ENCODE data around the gene ADIRF. TPM values are rescaled to one million over a fixed set of nuclear protein-coding genes. Genes with fewer than 3 reads are reported as not detected.
"Not testable (repeated sequence)": the region's sequence is repeated elsewhere in the genome, so short reads cannot be mapped to it uniquely, and the experiment has no call there.

The ADIRF gene
- total and polyA plus RNA-seq, 5 donors = 69.0 to 215 (median 79.3) TPM

DNA sequence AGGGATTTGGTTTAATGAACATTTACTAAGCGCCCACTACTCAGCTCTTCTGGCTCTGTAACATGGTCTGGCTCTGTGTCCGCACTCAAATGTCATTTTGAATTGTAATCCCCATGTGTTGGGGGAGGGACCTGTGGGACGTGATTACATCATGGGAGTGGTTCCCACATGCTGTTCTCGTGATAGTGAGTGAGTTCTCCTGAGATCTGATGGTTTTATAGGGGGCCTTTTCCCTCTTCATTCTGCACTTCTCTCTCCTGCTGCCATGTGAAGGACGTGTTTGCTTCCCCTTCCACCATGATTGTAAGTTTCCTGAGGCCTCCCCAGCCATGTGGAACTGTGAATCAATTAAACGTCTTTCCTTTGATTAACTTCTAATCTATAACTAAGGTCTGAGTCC is 12.7 kb downstream of the ADIRF start:
- H3K4me1 ChIP-seq (ENCODE audit: control insufficient read depth, insufficient read depth, low read length); H3K27me3 ChIP-seq (ENCODE audit: control insufficient read depth, insufficient read depth); H3K9me3 ChIP-seq (ENCODE audit: control insufficient read depth, low read length); H3K4me3 ChIP-seq (ENCODE audit: low read length); H3K27ac ChIP-seq (ENCODE audit: low read length); intact Hi-C loops (cut with DNase I): not testable (repeated sequence)
- 62% methylated on average over 6 of the region's 6 CpGs for WGBS
- peak; percentile 29 to 55 for ATAC-seq
- DNase-seq = peak in 1 of 3 donors; percentile 25

DNA sequence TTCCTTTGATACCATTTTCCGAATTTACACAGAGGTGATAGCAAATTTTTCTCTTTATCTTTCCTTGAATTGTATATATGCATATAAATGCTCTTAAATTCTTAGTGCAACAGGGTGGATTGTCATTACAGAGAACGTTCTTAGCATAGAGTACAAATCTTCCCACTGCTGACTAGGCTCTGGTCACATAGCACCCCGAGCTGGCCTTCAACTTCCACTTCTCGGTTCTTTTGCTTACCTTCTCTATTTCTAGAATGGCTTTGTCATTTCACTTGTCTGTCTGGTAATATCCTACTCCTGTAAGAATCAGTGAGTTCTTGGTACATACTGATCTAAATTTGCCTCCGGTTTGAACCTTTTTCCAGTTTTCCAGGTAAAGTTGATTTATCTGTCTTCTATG is 13.4 kb downstream of the ADIRF start:
- ATAC-seq (no peak), DNase-seq (no peak)
- peaks cover 4% of the 10 kb centered on the region for H3K4me1 ChIP-seq (ENCODE audit: control insufficient read depth, insufficient read depth, low read length)
- intact Hi-C loops (cut with DNase I) = no loop called here
- WGBS = 93% methylated on average over 5 of the region's 5 CpGs
- H3K9me3 ChIP-seq (ENCODE audit: control insufficient read depth, low read length) = no peaks in the 10 kb centered on the region
- no peak overlapping the region for H3K27ac ChIP-seq (ENCODE audit: low read length)
- H3K4me3 ChIP-seq (ENCODE audit: low read length) = no peak overlapping the region
- H3K27me3 ChIP-seq (ENCODE audit: control insufficient read depth, insufficient read depth) = no peaks in the 10 kb centered on the region

DNA sequence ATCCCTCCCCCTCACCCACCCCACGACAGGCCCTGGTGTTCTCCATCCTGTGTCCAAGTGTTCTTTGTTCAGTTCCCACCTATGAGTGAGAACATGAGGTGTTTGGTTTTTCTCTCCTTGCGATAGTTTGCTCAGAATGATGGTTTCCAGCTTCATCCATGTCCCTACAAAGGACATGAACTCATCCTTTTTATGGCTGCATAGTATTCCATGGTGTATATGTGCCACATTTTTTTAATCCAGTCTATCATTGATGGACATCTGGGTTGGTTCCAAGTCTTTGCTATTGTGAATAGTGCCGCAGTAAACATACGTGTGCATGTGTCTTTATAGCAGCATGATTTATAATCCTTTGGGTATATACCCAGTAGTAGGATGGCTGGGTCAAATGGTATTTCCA is 16.2 kb downstream of the ADIRF start:
- H3K4me3 ChIP-seq (ENCODE audit: low read length); intact Hi-C loops (cut with DNase I); H3K27ac ChIP-seq (ENCODE audit: low read length); H3K4me1 ChIP-seq (ENCODE audit: control insufficient read depth, insufficient read depth, low read length); H3K9me3 ChIP-seq (ENCODE audit: control insufficient read depth, low read length); H3K27me3 ChIP-seq (ENCODE audit: control insufficient read depth, insufficient read depth); ATAC-seq; DNase-seq: not testable (repeated sequence)
- 95% methylated on average over 4 of the region's 4 CpGs for WGBS

DNA sequence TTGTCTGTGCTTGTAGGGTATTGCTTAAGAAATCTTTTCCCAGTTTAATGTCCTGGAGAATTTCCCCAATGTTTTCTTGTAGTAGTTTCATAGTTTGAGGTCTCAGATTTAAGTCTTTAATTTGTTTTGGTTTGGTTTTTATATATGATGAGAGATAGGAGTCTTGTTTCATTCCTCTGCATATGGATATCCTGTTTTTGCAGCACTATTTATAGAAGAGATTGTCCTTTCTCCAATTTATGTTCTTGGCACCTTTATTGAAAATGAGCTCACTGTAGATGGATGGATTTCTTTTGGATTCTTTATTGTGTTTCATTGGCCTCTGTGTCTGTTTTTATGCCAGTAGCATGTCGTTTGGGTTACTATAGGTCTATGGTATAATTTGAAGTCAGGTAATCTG is 20.2 kb downstream of the ADIRF start:
- WGBS = 42% methylated on average over 1 of the region's 1 CpG
- intact Hi-C loops (cut with DNase I) = no loop called here
- no peak overlapping the region for H3K27ac ChIP-seq (ENCODE audit: low read length)
- H3K4me1 ChIP-seq (ENCODE audit: control insufficient read depth, insufficient read depth, low read length) = no peaks in the 10 kb centered on the region
- no peak overlapping the region for H3K4me3 ChIP-seq (ENCODE audit: low read length)
- DNase-seq = no peak
- no peaks in the 10 kb centered on the region for H3K9me3 ChIP-seq (ENCODE audit: control insufficient read depth, low read length)
- no peaks in the 10 kb centered on the region for H3K27me3 ChIP-seq (ENCODE audit: control insufficient read depth, insufficient read depth)
- ATAC-seq = no peak

DNA sequence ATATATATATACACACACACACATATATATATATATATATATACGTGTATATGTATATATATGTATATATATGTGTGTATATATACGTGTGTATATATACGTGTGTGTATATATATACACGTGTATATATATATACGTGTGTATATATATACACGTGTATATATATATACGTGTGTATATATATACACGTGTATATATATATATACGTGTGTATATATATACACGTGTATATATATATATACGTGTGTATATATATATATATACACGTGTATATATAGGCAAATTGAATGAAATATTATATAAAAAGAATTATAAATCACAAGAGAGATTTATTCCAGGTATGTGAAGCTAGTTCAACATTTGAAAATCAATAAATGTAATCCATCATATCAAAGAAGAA is 23.1 kb downstream of the ADIRF start:
- WGBS = 88% methylated on average over 12 of the region's 12 CpGs
- not testable (repeated sequence) for ATAC-seq

DNA sequence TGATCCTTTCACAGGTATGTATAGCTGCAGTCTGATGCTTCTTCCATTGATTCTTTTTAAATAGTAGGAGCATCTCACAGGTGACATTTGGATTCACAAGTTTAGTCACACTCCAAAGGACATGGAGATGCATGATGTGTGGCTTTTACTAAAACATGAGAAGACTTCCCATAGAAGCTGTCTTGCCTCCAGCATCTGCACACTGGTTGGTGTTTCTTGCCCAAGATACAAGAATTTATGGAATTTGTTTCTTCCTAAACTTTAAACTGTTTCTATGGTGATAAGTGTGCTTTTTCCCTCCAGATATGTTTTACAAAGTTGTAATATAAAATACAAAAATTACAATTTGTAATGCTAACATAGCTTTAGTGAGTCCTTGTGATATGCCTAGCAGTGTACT is 24.2 kb downstream of the ADIRF start:
- Histone ChIP-seq H3K9me3 (ENCODE audit: control insufficient read depth, low read length) (no peaks in the 10 kb centered on the region), H3K27ac (ENCODE audit: low read length) (no peak overlapping the region), H3K27me3 (ENCODE audit: control insufficient read depth, insufficient read depth) (no peaks in the 10 kb centered on the region), H3K4me1 (ENCODE audit: control insufficient read depth, insufficient read depth, low read length) (no peaks in the 10 kb centered on the region), H3K4me3 (ENCODE audit: low read length) (no peak overlapping the region)
- intact Hi-C loops (cut with DNase I) = no loop called here
- ATAC-seq = no peak
- no peak for DNase-seq

More for the DNA sequence above, 23.1 kb downstream of the ADIRF start:
- H3K9me3 ChIP-seq (ENCODE audit: control insufficient read depth, low read length); intact Hi-C loops (cut with DNase I); H3K4me1 ChIP-seq (ENCODE audit: control insufficient read depth, insufficient read depth, low read length); H3K27me3 ChIP-seq (ENCODE audit: control insufficient read depth, insufficient read depth); H3K27ac ChIP-seq (ENCODE audit: low read length); H3K4me3 ChIP-seq (ENCODE audit: low read length); DNase-seq: not testable (repeated sequence)

DNA sequence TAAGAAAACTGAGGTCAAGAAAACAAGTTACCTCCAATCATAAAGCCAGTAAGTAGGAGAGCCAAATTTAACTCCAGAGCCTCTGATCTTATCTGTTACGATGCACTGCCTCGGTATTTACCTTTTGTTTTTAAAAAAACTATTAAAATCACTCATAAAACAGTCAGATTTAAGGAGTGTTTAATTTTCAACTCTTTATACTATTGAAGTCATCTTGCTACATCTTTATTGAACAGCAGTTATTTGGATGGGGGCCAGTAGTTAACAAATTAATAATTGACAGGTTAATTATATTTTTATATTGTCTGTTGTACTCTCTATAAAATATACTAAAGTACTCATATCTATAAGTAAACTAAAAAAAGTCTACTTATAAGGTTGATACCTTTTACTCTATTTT is 24.6 kb downstream of the ADIRF start:
- no peak overlapping the region for H3K27ac ChIP-seq (ENCODE audit: low read length)
- DNase-seq (no peak), ATAC-seq (no peak)
- no peaks in the 10 kb centered on the region for H3K4me1 ChIP-seq (ENCODE audit: control insufficient read depth, insufficient read depth, low read length)
- no peak overlapping the region for H3K4me3 ChIP-seq (ENCODE audit: low read length)
- intact Hi-C loops (cut with DNase I) = no loop called here
- H3K9me3 ChIP-seq (ENCODE audit: control insufficient read depth, low read length) = no peaks in the 10 kb centered on the region
- no peaks in the 10 kb centered on the region for H3K27me3 ChIP-seq (ENCODE audit: control insufficient read depth, insufficient read depth)
- WGBS = 81% methylated on average over 2 of the region's 2 CpGs

DNA sequence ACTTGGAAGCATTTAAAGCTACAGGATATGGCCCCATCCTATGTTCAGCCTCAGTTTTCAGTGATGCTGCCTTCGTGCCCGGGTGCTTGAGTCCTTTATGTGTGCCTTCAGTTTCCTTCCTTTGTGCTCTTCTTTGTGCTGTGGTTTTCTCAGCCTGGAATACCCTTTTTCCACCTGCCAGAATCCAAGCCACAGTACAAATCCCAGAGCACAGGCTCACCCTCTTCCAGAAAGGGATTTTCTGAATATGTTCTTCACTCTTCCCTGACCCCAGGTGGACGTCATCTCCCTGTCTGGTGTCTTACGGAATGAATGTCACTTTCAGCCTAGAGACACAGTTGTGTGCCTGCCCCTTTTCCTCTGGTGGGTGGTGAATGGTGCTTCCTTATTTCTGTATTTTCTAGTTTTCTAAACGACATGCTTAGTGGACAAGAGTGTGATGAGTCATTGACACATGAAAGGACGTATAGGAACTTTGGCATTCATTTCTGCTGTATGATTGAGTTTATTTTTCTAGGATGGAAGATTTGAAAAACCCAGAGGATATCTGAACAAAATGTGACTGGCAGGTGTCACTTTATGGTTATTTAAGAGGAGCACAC is 31.6 kb downstream of the ADIRF start:
- H3K27me3 ChIP-seq (ENCODE audit: control insufficient read depth, insufficient read depth); H3K4me1 ChIP-seq (ENCODE audit: control insufficient read depth, insufficient read depth, low read length); DNase-seq; intact Hi-C loops (cut with DNase I); H3K4me3 ChIP-seq (ENCODE audit: low read length); ATAC-seq; H3K9me3 ChIP-seq (ENCODE audit: control insufficient read depth, low read length); H3K27ac ChIP-seq (ENCODE audit: low read length): not testable (repeated sequence)
- WGBS = 70% methylated on average over 6 of the region's 6 CpGs

DNA sequence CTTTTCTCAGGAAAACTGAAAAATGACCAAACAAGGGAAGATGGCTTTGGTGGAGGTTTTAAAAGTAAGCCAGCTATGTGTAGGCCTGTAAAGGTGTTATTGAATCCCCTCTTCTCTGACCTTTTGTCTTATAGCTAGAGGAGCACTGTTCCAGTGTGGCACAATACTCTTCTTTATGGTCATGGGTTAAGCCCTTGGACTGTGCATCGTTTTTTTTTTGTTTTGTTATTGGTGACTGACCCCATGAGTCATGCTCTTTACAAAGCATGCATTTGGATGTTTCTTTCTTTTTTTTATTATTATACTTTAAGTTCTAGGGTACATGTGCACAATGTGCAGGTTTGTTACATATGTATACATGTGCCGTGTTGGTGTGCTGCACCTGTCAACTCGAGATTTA is 32.2 kb downstream of the ADIRF start:
- WGBS = 72% methylated on average over 3 of the region's 3 CpGs
- Histone ChIP-seq H3K4me1 (ENCODE audit: control insufficient read depth, insufficient read depth, low read length) (no peaks in the 10 kb centered on the region), H3K4me3 (ENCODE audit: low read length) (no peak overlapping the region), H3K27me3 (ENCODE audit: control insufficient read depth, insufficient read depth) (no peaks in the 10 kb centered on the region), H3K9me3 (ENCODE audit: control insufficient read depth, low read length) (no peaks in the 10 kb centered on the region), H3K27ac (ENCODE audit: low read length) (no peak overlapping the region)
- DNase-seq (no peak), ATAC-seq (no peak)
- intact Hi-C loops (cut with DNase I) = no loop called here

DNA sequence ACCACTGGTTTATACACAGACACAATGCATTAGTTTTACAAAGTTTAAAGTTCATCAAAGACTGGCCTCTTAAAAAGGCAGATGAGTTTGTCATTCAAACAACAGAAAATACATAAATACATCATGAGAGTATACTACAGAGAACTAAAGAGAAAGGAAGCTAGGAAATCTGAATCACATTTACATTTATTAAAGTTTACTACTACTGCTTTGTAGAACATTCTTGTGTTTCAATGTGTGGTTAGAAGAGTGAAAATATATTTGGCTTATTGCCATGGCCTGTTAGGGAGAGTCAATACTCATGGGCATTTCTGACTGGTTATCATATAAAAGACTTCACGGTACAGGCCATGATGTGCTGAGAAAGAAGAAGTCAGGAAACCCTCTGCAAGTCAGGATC is 38.8 kb downstream of the ADIRF start:
- ATAC-seq; intact Hi-C loops (cut with DNase I); H3K4me1 ChIP-seq (ENCODE audit: control insufficient read depth, insufficient read depth, low read length); H3K4me3 ChIP-seq (ENCODE audit: low read length); H3K27me3 ChIP-seq (ENCODE audit: control insufficient read depth, insufficient read depth); H3K9me3 ChIP-seq (ENCODE audit: control insufficient read depth, low read length); DNase-seq; H3K27ac ChIP-seq (ENCODE audit: low read length): not testable (repeated sequence)
- whole genome bisulfite sequencing = 58% methylated on average over 1 of the region's 1 CpG

DNA sequence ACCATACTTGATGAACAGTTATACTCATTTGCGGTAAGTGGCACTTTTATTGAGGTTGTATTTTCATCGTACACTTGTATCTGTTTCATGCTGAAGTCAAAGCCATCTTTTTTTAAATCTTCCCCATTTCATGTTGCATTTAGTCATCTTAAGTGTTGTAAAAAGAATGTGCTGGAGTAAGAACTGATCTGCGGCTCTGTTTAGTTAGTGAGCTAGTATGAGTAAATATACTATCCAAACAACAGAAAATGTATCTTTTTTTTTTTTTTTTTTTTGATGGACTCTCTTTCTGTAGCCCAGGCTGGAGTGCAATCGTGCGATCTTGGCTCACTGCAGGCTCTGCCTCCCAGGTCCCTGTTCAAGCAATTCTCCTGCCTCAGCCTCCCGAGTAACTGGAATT is 39.4 kb downstream of the ADIRF start:
- H3K9me3 ChIP-seq (ENCODE audit: control insufficient read depth, low read length); ATAC-seq; intact Hi-C loops (cut with DNase I); H3K4me1 ChIP-seq (ENCODE audit: control insufficient read depth, insufficient read depth, low read length); DNase-seq; H3K27me3 ChIP-seq (ENCODE audit: control insufficient read depth, insufficient read depth); H3K4me3 ChIP-seq (ENCODE audit: low read length); H3K27ac ChIP-seq (ENCODE audit: low read length): not testable (repeated sequence)
- WGBS = 92% methylated on average over 6 of the region's 6 CpGs

DNA sequence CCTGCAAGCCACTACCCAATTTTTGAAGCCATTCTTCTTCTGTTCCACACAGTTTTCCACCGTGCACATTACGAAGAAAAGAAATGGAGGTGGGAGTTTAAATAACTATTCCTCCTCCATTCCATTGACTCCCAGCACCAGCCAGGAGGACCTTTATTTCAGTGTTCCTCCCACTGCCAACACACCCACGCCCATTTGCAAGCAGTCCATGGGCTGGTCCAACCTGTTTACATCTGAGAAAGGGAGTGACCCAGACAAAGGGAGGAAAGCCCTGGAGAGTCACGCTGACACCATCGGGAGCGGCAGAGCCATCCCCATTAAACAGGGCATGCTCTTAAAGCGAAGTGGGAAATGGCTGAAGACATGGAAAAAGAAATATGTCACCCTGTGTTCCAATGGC is 40.0 kb downstream of the ADIRF start:
- H3K4me3 ChIP-seq (ENCODE audit: low read length); DNase-seq; H3K4me1 ChIP-seq (ENCODE audit: control insufficient read depth, insufficient read depth, low read length); ATAC-seq; H3K27me3 ChIP-seq (ENCODE audit: control insufficient read depth, insufficient read depth); H3K27ac ChIP-seq (ENCODE audit: low read length); intact Hi-C loops (cut with DNase I); H3K9me3 ChIP-seq (ENCODE audit: control insufficient read depth, low read length): not testable (repeated sequence)
- 96% methylated on average over 7 of the region's 7 CpGs for WGBS

All from right cardiac atrium (tissue), 5 donors.